GM12878 (cell line): ENCODE results near the gene RGL1. TPM values are rescaled to one million over a fixed set of nuclear protein-coding genes. Genes with fewer than 3 reads are reported as not detected.

Experiments
- ASH2L ChIP-seq: fragments of 300-600, 200-600 bp; sonication (generic); IDR thresholded peaks from 2 replicates; pipeline ENCODE4 v1.6.1; 2017; ENCODE audit warnings: low read depth, mild to moderate bottlenecking, borderline replicate concordance
- BCLAF1 ChIP-seq: fragments of 450-650 bp; IDR thresholded peaks from 2 replicates; pipeline ENCODE4 v1.6.1; 2017; ENCODE audit warnings: antibody characterized with exemption, mild to moderate bottlenecking, moderate library complexity
- CREM ChIP-seq: IDR thresholded peaks from 2 replicates; pipeline ENCODE4 v1.6.1; 2014; ENCODE audit warnings: antibody characterized with exemption, low read depth
- DPF2 ChIP-seq: fragments of 450-650 bp; IDR thresholded peaks from 2 replicates; pipeline ENCODE4 v1.6.1; 2017; ENCODE audit warnings: mild to moderate bottlenecking
- ELK1 ChIP-seq: IDR thresholded peaks from 2 replicates; pipeline ENCODE4 v1.6.1; 2012; ENCODE audit warnings: low read depth, low read length, improper control_type of control experiment
- FOXK2 ChIP-seq: fragments of 450-650 bp; IDR thresholded peaks from 2 replicates; pipeline ENCODE4 v1.6.1; 2017; ENCODE audit warnings: mild to moderate bottlenecking, moderate library complexity
- IRF3 ChIP-seq: fragments of 450-650 bp; IDR thresholded peaks from 2 replicates; pipeline ENCODE4 v1.6.1; 2014; ENCODE audit warnings: mild to moderate bottlenecking
- JUNB ChIP-seq: IDR thresholded peaks from 2 replicates; pipeline ENCODE4 v1.6.1; 2016; ENCODE audit warnings: antibody characterized with exemption, mild to moderate bottlenecking
- MTA2 ChIP-seq: fragments of 450-650 bp; IDR thresholded peaks from 2 replicates; pipeline ENCODE4 v1.6.1; 2016; ENCODE audit warnings: low read depth, mild to moderate bottlenecking, moderate library complexity
- MXI1 ChIP-seq: fragments of 150-350 bp; IDR thresholded peaks from 2 replicates; pipeline ENCODE4 v1.6.1; 2011; ENCODE audit warnings: low read depth, mild to moderate bottlenecking, inconsistent platforms, low read length, improper control_type of control experiment
- NBN ChIP-seq: fragments of 450-650 bp; IDR thresholded peaks from 2 replicates; pipeline ENCODE4 v1.6.1; 2016
- NFIC ChIP-seq: IDR thresholded peaks from 2 replicates; pipeline ENCODE4 v1.6.1; 2012; ENCODE audit warnings: low read depth, mild to moderate bottlenecking, inconsistent platforms, low read length, moderate library complexity
- NR2C1 ChIP-seq: fragments of 450-650 bp; IDR thresholded peaks from 2 replicates; pipeline ENCODE4 v1.6.1; 2017; ENCODE audit warnings: antibody characterized with exemption, mild to moderate bottlenecking, moderate library complexity
- NR2F1 ChIP-seq: fragments of 450-650 bp; conservative IDR thresholded peaks from 2 replicates; pipeline ENCODE4 v1.6.1; 2017; ENCODE audit warnings: mild to moderate bottlenecking
- PAX8 ChIP-seq: fragments of 450-650 bp; IDR thresholded peaks from 2 replicates; pipeline ENCODE4 v1.6.1; 2017; ENCODE audit warnings: mild to moderate bottlenecking, moderate library complexity
- RAD51 ChIP-seq: fragments of 450-650 bp; IDR thresholded peaks from 2 replicates; pipeline ENCODE4 v1.6.1; 2016; ENCODE audit warnings: moderate library complexity, mild to moderate bottlenecking, inconsistent platforms
- SIX5 ChIP-seq: IDR thresholded peaks from 2 replicates; pipeline ENCODE4 v1.6.1; 2011; ENCODE audit warnings: mild to moderate bottlenecking, low read depth, low read length, moderate library complexity; ENCODE audit not compliant: severe bottlenecking
- SMAD1 ChIP-seq: fragments of 450-650 bp; IDR thresholded peaks from 2 replicates; pipeline ENCODE4 v1.6.1; 2018; ENCODE audit warnings: mild to moderate bottlenecking, low read depth; ENCODE audit not compliant: partially characterized antibody
- SUPT20H ChIP-seq: IDR thresholded peaks from 2 replicates; pipeline ENCODE4 v1.6.1; 2011; ENCODE audit warnings: low read depth, mild to moderate bottlenecking, low read length, moderate library complexity, borderline replicate concordance; ENCODE audit not compliant: control insufficient read depth
- SUZ12 ChIP-seq: fragments of 200-600 bp; sonication (generic); IDR thresholded peaks from one replicate; pipeline ENCODE4 v1.6.1; 2018; ENCODE audit warnings: antibody characterized with exemption, mild to moderate bottlenecking; ENCODE audit not compliant: unreplicated experiment
- TARDBP ChIP-seq: IDR thresholded peaks from 2 replicates; pipeline ENCODE4 v1.6.1; 2016; ENCODE audit warnings: borderline replicate concordance
- TCF3 ChIP-seq: IDR thresholded peaks from 2 replicates; pipeline ENCODE4 v1.6.1; 2012; ENCODE audit warnings: low read depth, mild to moderate bottlenecking, low read length, borderline replicate concordance; ENCODE audit not compliant: insufficient read depth
- polyA plus RNA-seq, 11 experiments: library from polyadenylated mRNA; depleted of rRNA in 4 of 11; unstranded in 6 of 11; stranded (reverse) in 5 of 11; fragments of >200 nt; fragmentation: Nextera tagmentation in 4 of 11; fragmentation: Illumina TruSeq in 1 of 11; extraction: Ambion mirVana in 4 of 11; extraction: Trizol in 1 of 11; gene quantifications; 1 replicate in 1 of 11; 2 replicates in 10 of 11; pipeline versions ENCODE4 v1.2.1 to v1.2.3, GENCODE V29; 2011 to 2016; ENCODE audit warnings: inconsistent platforms in 2 of 11, missing spikeins in 2 of 11, low read depth in 1 of 11
- total RNA-seq, 4 experiments: library from RNA; depleted of rRNA in 3 of 4; stranded (reverse); fragments of >200 nt in 3 of 4; fragmentation: Illumina TruSeq in 1 of 4; extraction: Trizol in 1 of 4; gene quantifications; 2 replicates each; pipeline versions ENCODE4 v1.2.1 to v1.2.3, GENCODE V29; 2013 to 2021
- TF ChIP-seq, protein P1 (sequence below): fragments of 450-650 bp; IDR thresholded peaks from 2 replicates; pipeline ENCODE4 v1.6.1; 2017; ENCODE audit warnings: low read depth, mild to moderate bottlenecking, moderate library complexity
- TF ChIP-seq, protein P2 (sequence below): IDR thresholded peaks from 2 replicates; pipeline ENCODE4 v1.6.1; 2011; ENCODE audit warnings: mild to moderate bottlenecking, low read depth, low read length, moderate library complexity; ENCODE audit not compliant: insufficient replicate concordance

The RGL1 gene
- total and polyA plus RNA-seq, 10 of the 15 experiments (the other 5 are each of a cell fraction or from before 2014, with no cell fraction given), result 8.1 to 25.0 (median 19.0) TPM

GRCh38 chr1:183807549-183808168 is 2.7 kb downstream of the RGL1 start (continued):
- TF ChIP-seq IRF3 (no peak), FOXK2 (no peak), TARDBP (no peak), NR2C1 (no peak), MXI1 (no peak; the same call in 1 of the 2 replicates), CREM (0 out of 2 replicates have a peak, but pooled peaks have one; percentile 48), ASH2L (no peak), SIX5 (no peak), MTA2 (peak; percentile 76; the same call in 1 of the 2 replicates), BCLAF1 (no peak), NR2F1 (peak; percentile 84), RAD51 (no peak), JUNB (peak; percentile 83), SMAD1 (no peak), SUPT20H (no peak), NBN (peak; percentile 52; the same call in 1 of the 2 replicates), TCF3 (no peak), SUZ12 (no peak), NFIC (peak; percentile 81), DPF2 (peak; percentile 52; the same call in 1 of the 2 replicates), ELK1 (no peak), PAX8 (no peak)
- TF ChIP-seq, protein P1, sequence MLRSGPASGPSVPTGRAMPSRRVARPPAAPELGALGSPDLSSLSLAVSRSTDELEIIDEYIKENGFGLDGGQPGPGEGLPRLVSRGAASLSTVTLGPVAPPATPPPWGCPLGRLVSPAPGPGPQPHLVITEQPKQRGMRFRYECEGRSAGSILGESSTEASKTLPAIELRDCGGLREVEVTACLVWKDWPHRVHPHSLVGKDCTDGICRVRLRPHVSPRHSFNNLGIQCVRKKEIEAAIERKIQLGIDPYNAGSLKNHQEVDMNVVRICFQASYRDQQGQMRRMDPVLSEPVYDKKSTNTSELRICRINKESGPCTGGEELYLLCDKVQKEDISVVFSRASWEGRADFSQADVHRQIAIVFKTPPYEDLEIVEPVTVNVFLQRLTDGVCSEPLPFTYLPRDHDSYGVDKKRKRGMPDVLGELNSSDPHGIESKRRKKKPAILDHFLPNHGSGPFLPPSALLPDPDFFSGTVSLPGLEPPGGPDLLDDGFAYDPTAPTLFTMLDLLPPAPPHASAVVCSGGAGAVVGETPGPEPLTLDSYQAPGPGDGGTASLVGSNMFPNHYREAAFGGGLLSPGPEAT, result peak; percentile 41; the same call in 1 of the 2 replicates
- TF ChIP-seq, protein P2, sequence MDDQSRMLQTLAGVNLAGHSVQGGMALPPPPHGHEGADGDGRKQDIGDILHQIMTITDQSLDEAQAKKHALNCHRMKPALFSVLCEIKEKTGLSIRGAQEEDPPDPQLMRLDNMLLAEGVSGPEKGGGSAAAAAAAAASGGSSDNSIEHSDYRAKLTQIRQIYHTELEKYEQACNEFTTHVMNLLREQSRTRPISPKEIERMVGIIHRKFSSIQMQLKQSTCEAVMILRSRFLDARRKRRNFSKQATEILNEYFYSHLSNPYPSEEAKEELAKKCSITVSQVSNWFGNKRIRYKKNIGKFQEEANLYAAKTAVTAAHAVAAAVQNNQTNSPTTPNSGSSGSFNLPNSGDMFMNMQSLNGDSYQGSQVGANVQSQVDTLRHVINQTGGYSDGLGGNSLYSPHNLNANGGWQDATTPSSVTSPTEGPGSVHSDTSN, result no peak
